HG03442 (cell line): ENCODE data around the gene FAM13A.
"Not testable (repeated sequence)": the region's sequence is repeated elsewhere in the genome, so short reads cannot be mapped to it uniquely, and the experiment has no call there.

Source experiments
- ATAC-seq: cut with Tn5 transposase; IDR thresholded peaks from one replicate; pipeline ENCODE4 v1.9.1; 2021; ENCODE audit warnings: mild to moderate bottlenecking, moderate library complexity; ENCODE audit not compliant: unreplicated experiment

The FAM13A gene

DNA sequence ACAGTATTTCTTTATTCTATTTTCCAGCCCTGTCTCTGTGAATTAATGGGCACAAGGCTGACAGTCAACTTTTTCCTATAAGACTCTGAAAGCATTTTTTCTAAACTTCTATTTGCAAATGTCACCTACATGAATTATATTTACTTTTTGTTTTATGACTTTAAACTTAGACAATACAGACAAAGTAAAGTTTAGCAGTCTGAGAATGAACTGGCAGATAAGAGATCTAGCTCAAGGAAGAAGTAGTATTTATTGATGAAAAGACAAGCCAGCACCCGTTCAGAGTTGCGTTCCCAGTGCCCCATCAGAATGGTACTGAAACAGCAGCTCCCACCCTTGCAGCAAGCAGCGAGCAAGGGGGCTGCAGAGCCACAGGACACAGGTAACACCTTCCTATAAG lies 148.5 kb downstream of the FAM13A start:
- ATAC-seq: no peak

DNA sequence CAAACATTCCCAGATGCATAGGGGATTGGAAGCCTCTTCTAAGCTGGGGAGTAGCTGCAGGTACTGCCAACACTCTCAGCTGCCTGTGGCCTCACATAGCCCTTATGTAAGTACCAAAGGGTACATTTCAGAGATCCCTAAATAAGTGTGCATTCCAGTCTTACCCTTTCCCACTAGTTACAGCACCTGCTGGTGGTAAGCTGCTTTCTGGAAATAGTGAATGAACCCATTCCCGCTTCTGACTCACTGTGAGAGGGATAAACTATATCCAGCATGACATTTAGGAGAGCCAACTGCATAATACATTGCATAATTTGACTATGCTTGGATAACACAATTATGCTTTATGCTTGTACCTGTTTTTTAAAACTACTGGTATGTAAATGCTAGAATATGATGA lies 149.0 kb downstream of the FAM13A start:
- ATAC-seq: no peak

DNA sequence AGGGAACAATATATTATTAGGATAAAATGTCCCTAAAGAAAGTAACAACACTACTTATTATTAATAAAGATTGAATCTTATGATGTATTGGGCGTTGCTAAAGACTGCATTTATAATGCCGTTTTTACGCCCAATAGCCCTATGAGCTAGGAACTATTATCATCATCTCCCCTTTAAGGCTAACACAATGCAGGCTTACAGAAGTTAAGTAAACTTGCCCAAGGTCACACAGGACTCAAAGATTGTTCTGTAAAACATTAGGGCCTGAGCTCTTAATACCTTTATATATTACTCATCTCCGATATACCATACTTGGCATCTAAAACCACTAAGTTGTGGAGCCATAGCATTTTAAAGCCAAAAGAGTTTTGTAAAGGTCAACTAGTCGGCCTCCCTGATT lies 149.5 kb downstream of the FAM13A start:
- ATAC-seq: no peak

DNA sequence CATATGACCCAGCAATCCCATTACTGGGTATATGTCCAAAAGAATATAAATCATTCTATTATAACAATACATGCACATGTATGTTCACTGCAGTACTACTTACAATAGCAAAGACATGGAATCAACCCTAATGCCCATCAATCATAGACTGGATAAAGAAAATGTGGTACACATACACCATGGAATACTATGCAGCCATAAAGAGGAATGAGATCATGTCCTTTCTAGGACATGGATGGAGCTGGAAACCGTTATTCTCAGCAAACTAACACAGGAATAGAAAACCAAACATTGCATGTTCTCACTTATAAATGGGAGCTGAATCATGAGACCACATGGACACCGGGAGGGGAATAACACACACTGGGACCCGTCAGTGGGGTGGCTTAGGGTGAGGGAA lies 152.7 kb downstream of the FAM13A start:
- ATAC-seq: not testable (repeated sequence)

DNA sequence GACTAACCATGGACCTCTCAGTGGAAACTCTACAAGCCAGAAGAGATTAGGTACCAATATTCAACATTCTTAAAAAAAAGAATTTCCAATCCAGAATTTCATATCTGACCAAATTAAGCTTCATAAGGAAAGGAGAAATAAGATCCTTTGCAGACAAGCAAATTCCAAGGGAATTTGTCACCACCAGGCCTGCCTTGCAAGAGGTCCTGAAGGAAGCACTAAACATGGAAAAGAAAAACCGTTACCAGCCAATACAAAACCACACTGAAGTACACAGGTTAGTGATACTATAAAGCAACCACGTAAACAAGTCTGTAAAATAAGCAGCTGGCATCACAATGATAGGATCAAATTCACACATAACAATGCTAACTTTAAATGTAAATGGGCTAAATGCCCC lies 156.6 kb downstream of the FAM13A start:
- ATAC-seq: no peak

DNA sequence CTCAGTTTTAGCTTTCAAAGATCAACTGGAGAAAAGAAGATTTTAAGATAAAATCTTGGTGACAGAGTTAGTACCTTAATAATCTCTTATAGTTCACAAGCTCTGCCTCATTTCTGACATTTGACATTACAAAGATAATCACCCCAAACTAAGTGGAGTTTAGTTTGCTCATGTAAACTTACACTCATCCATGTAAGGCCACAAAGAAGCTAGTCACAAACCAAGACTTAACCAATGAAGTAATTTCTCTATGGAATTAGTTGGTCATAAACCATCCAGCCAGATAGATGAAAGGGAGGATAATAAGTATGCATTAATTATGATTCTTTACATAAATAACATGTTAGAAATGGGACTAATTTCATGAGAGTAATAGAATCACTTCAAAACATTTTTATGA lies 159.2 kb downstream of the FAM13A start:
- no peak for ATAC-seq

DNA sequence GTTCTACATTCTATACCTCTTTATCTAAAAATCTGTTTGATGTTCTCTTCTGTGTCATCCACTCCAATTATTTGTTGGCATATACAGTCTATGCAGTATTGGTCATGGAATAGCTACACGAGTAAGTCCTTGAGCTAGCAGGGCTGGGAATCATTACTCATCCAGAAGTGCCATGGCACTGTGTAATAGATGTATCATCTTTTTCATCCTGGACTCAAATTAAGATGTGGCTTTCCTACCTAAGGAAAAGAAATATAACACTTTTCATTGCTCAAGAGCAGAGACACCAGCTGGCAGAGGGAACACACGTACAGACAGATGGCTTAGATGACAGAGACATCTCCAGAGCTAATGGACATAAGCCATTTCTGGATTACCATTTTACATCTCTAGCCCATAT lies 159.8 kb downstream of the FAM13A start:
- ATAC-seq: no peak

DNA sequence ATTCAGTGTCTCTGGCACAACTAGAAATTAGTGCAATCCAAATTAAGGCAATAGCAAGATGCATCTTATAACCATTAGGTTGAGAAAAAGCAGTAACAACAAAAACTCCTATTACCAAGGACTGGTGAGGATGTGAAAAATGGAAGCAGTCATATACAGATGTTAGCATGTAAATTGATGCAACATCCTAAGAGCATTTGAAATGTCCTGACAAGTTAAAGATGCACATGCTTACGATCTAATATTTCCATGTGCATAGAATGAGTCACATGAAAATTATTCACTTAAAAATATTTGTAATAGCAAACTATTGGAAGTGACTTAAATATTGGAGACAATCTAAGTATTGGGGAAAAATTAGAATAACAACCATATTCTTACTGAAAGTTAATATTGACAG lies 163.0 kb downstream of the FAM13A start:
- ATAC-seq: no peak

DNA sequence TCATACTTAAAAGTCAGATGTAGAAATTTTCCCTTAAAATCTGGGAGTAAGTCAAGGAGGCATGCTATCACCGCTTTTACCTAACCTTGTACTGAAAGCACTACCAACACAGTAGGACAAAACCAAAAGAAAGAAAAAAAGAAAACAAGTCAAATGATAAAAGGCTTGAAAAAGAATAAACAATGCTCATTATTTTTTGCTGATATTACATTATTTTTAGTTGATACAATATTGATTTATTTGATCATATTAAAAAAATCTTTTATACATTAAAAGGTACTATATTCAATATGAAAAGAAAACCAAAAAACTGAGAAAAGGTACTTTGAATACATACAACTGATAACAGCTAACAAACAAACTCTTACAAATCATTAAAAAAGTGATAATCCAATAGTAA lies 164.3 kb downstream of the FAM13A start:
- ATAC-seq: no peak

DNA sequence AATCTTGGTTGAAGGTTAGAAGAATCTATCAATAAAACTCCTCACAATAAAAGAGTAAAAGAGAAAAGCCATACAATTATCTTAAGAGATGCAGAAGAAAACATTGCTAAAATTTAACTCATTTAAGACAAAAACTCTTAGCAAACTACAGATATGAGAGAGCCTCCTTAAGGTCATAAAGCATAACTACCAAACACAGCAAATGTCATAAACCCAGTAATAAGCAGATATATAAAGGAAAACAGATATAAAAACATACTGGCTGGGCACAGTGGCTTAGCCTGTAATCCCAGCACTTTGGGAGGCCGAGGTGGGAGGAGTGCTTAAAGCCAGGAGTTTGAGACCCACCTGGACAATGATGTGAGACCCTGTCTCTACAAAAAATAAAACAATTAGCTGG lies 165.3 kb downstream of the FAM13A start:
- ATAC-seq: no peak

DNA sequence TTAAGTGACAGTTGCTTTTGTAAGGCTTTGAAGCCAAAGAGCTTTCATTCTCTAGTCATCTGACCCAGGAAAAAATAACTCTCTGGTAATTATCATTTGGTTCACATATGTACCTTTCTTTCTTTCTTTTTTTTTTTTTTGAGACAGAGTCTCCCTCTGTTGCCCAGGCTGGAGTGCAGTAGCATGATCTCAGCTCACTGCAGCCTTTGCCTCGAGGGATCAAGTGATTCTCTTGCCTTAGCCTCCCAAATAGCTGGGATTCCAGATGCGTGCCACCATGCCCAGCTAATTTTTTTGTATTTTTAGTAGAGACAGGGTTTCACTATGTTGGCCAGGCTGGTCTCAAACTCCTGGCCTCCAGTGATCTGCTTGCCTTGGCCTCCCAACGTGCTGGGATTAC lies 169.6 kb downstream of the FAM13A start:
- not testable (repeated sequence) for ATAC-seq

DNA sequence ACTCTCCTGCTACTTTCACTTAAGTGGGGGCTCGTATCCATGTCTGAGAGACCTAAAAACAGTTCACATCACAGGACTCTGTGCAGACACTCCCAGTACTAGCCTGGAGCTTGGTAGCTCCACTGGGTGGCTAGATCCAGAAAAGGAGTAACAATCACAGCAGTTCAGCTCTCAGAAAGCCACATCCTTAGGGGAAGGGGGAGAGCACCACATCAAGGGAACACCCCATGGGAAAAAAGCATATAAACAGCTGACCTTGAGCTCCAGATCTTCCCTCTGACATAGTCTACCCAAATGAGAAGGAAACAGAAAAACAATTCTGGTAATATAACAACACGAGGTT lies 175.8 kb downstream of the FAM13A start:
- no peak for ATAC-seq

DNA sequence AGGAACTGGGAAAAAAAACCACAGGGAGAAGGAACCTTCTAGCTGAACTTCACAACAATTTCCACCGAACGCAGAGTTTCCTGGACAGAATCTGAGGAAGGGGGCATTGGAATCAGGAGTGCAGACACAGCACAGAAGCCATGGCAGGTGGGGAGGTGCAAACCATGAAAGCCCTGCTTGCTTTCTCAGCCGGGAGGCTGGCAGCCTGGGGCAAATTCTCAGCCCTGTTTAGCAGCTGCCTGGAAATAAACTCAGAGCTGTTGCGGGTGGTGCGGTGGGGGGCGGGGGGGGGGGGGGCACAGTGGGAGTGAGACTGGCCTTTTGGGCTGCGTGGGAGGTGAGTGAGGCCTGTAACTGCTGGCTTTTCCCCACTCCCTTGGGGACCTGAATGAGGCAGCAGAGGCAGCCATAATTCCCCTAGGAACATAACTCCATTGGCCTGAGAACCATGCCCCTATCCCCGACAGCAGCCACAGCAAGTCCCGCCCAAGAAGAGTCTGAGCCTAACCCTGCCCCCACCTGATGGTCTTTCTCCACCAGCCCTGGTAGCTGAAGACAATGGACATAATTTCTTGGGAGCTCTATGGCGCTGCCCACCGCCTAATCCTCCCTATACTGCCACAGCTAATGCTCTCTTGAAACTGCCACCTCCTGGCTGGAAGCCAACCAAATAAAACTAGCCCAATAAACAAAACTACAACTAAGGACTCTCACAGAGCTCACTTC lies 176.3 kb downstream of the FAM13A start:
- ATAC-seq: no peak

DNA sequence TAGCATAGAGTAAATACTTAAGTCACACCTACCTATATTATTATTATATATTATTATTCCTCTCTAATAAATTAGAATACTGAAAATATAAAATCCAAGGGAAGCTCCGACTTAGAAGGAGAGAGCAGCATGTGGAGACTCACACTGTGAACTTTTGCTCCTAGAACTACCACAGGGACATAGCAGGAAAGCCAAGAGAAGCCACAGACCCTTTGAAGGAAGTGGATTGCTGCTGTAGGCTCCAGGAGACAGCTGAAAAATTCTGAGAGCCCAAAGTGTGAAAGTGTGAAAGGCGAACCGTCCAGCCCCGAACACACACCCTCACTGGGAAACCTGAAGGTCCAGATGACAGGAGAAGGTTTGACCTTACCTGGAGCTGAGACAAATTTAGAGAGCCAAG lies 177.0 kb downstream of the FAM13A start:
- ATAC-seq: no peak

DNA sequence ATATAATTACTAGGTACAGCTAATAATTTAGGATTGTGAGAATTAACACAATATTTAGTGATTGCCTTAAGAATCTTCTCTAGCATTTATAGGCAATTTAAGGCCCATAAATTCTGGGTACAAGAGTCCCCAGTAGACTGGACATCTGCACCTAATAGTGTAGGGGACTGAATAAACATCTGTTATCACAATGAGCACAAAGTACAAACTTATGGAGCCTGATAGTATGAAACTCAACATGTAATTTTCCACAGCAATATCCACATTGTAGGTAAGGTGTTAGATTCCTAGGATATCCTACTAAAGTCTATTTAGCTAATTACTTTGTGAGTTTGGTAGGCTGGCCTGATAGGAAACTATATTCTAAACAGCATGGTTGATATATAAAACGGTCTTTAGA lies 178.3 kb downstream of the FAM13A start:
- ATAC-seq: no peak

DNA sequence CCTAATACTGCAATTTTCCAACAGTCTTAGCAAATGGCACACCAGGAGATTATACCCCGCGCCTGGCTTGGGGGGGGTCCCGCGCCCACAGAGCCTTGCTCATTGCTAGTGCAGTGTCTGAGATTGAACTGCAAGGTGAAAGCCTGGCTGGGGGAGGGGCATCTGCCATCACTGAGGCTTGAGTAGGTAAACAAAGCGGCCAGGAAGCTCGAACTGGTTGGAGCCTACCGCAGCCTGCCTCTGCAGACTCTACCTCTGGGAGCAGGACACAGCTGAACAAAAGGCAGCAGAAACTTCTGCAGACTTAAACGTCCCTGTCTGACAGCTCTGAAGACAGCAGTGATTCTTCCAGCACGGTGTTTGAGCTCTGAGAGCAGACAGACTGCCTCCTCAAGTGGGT lies 186.6 kb downstream of the FAM13A start:
- ATAC-seq: no peak

DNA sequence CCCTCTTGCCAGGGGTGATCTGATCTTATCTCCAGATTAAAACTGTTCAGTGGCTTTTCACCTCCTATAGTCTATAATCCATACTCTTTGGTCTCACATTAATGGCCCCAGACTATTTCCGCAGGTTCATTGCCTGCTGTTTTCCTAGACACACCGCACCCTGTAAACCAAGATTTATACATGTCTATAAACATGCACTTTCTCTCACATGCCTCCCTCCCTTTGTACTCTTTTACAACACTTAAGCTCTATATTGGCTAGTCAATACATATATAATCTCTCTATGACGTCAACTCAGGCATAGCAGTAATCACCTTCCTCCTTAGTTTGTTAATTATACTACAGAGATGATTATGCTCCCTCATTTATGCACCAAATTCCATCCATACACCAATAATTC lies 188.5 kb downstream of the FAM13A start:
- no peak for ATAC-seq

DNA sequence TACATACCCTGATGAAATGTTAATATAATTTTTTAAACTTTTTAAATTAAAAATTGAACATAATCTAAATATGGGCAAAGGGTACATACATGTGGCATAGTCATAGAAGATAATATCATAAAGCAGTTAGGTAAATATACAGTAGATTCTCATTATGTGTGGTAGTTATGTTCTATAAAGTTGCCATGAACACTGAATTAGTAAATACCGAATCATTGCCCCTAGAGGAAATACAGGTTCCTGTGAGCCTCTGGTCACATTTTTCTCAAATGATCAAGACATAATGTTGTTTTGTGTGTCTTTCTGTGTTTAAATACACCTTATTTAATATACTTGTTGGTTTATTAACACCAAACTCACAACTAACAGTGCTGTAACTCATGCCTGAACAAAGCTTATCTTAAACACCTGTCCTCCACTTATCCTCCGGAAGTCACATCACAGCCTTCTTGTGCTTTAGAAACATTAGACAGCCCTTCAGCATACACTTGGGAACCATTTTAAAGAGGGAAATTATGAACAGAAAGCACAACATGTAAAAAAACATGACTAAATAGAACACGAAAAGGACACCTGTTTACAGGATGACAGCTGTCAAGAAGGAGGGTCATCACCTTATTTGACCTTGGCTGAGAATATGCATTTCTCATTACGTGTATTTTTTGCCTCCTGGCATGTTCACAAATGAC lies 190.0 kb downstream of the FAM13A start:
- ATAC-seq: no peak

DNA sequence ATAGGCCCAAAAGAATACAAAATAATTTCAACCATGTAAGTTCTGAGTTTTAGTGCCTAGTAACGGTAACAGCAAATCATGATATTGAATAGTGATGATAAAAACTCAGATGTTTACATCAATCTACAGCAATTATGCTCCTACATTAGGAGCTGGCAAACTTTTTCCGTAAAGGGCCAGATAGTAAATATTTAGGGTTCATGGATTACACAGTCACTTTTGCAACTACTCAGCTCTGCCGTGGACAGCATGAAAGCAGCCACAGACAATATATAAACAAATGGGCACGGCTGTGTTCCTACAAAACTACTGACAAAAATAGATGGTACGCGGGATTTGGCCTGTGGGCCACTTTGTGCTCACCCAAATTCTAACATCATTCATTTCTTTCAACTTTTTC lies 191.5 kb downstream of the FAM13A start:
- no peak for ATAC-seq

DNA sequence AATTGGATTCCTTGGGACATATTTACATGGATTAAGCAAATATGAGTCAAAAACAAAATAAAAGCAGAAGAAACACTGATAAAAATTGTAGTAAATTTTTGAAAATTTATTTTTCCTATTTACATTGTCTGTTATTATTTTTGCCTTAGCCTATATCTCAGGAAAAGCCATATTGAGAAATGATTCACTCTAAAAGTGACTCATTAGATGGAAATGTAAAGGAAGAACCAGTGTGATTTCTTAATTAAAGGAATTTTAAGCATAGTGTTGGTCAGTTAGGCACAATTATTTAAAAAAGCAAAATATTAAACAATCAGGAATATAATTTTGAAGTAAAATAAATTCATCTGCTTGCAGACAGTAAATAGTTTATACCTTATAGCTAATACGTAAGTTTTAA lies 191.9 kb downstream of the FAM13A start:
- no peak for ATAC-seq

DNA sequence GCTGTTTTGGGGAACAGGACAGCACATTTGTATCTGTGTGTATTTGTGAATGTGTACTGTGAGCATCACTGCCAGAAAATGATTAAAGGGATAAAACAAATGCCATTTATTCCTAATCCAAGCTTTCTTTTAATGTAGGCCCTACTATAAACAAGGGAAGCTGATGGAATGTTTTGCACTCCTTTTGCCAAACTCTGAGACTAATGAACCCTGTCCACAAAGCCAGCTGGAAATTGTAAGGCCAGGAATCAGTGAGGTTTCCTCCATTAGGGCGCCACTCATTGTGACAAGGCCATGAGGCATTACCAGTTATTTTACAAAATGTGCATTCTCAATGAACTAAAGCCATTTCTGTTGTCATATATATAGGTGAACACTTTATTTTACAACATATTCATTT lies 196.4 kb downstream of the FAM13A start:
- no peak for ATAC-seq

DNA sequence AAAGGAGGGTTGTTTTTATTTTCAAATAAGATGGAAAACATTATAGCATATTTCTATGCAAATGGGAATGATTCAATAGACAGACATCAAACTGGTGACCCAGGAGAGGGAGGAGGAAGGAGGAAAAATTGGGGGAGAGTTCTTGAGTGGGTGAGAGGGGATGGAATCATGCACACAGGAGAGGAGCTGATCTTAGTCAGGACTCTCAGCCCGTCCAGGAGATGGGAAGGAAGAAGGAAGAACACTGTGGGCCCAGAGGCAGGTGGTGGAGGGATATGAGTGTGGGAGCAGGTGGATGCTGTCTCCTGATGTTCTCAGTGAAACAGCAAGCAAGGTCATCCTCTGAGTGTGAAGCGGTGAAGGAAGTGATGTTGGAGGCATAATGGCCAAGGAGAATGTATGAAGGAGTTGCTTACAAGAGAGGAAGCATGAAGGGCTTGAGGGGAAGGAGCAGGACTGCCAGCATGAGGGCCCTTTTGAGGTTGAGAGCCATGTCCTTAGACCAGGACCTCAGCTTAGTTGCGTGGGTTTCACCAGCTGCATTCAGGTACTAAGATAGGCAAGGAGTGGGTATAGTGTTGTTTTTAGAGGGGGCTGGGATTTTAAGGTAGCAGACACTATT lies 197.7 kb downstream of the FAM13A start:
- peak; percentile 16 for ATAC-seq
